ENCODE results near the gene RBMS3. TPM values are rescaled to one million over a fixed set of nuclear protein-coding genes. Genes with fewer than 3 reads are reported as not detected.
A peak's percentile ranks its signal among the peaks of the same experiment; 100 is the strongest.
"Not testable (repeated sequence)": the region's sequence is repeated elsewhere in the genome, so short reads cannot be mapped to it uniquely, and the experiment has no call there.

Gene RBMS3
- total RNA-seq, 4 donors from 2014 or later, result 116 to 171 (median 152) TPM

DNA sequence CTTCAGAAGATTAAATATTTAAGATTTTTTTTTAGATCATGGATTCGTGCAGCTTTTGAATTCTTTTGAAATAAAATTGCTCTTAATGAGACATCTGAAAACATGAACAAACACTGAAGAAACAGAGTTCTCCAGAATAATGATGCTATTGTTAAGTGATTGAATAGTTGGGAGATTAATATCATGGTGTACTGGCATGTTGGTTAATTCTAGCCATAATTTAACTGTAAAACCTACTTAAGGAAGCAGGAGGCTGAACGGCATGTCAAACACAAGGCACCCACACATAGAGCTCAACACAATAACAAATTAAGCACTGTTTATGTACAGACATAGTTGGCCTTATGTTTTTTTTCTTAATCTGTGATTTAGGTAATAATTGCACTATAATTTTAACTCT lies 185.6 kb downstream of the RBMS3 start:
- H3K4me3 ChIP-seq (replicated peaks in 1 of 3), result no peak overlapping the region
- DNase-seq, result no peak
- WGBS, 2 donors, result 49 to 50% methylated on average over 2 of the region's 2 CpGs
- peaks cover 19 to 29% of the 10 kb centered on the region in 2 donors for H3K4me1 ChIP-seq
- no peaks in the 10 kb centered on the region for H3K36me3 ChIP-seq
- H3K27me3 ChIP-seq, result no peaks in the 10 kb centered on the region
- intact Hi-C loops (cut with DNase I), result no loop called here
- no peaks in the 10 kb centered on the region for H3K9me3 ChIP-seq
- TF ChIP-seq, protein P1, sequence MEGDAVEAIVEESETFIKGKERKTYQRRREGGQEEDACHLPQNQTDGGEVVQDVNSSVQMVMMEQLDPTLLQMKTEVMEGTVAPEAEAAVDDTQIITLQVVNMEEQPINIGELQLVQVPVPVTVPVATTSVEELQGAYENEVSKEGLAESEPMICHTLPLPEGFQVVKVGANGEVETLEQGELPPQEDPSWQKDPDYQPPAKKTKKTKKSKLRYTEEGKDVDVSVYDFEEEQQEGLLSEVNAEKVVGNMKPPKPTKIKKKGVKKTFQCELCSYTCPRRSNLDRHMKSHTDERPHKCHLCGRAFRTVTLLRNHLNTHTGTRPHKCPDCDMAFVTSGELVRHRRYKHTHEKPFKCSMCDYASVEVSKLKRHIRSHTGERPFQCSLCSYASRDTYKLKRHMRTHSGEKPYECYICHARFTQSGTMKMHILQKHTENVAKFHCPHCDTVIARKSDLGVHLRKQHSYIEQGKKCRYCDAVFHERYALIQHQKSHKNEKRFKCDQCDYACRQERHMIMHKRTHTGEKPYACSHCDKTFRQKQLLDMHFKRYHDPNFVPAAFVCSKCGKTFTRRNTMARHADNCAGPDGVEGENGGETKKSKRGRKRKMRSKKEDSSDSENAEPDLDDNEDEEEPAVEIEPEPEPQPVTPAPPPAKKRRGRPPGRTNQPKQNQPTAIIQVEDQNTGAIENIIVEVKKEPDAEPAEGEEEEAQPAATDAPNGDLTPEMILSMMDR (IDR thresholded peaks at IDR 0.05), result no peak
- TF ChIP-seq POLR2A (IDR thresholded peaks at IDR 0.05), result no peak
- H3K27ac ChIP-seq, result peak overlapping the region; percentile 19 to 65 (median 60)

DNA sequence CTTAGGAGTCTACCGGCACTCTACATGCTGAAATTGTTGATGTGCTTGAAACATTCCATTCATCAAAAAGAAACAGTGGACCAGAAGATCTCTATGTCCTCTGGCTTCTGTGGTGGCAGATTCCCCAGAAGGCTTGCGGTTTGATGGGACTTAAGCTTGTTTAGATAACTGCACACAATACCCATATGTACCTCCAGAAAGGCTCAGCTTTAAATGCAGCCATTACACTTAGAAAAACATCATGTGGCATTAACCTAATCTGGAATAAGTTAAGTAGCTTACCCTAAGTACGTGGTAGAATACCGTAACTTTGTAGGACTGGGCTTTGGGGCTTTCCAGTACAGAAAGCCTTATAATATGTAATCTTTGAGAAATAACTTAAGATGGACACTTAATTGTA lies 187.3 kb downstream of the RBMS3 start:
- intact Hi-C loops (cut with DNase I), result no loop called here
- Histone ChIP-seq H3K27ac (no peak overlapping the region), H3K4me1 (peaks cover 19 to 29% of the 10 kb centered on the region in 2 donors), H3K27me3 (no peaks in the 10 kb centered on the region), H3K36me3 (no peaks in the 10 kb centered on the region), H3K4me3 (replicated peaks in 1 of 3) (no peak overlapping the region), H3K9me3 (no peaks in the 10 kb centered on the region)
- TF ChIP-seq POLR2A (IDR thresholded peaks at IDR 0.05), result no peak
- TF ChIP-seq, protein P1 (IDR thresholded peaks at IDR 0.05), result no peak
- WGBS, 2 donors, result 96 to 99% methylated on average over 4 of the region's 4 CpGs
- DNase-seq, result no peak

DNA sequence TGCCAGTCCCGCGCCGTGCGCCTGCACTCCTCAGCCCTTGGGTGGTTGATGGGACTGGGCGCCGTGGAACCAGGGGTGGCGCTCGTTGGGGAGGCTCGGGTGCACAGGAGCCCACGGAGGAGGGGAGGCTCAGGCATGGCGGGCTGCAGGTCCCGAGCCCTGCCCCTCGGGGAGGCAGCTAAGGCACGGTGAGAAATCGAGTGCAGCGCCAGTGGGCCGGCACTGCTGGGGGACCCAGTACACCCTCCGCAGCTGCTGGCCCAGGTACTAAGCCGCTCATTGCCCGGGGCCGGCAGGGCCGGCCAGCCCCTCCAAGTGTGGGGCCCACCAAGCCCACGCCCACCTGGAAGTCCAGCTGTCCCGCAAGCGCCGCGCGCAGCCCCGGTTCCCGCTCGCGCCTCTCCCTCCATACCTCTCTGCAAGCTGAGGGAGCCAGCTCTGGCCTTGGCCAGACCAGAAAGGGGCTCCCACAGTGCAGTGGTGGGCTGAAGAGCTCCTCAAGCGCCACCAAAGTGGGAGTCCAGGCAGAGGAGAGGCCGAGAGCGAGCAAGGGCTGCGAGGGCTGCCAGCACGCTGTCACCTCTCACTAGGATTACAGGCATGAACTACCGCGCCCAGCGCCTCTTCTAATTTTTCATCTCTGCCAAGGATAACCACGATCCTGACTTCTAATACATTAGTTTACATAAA lies 192.8 kb downstream of the RBMS3 start:
- Histone ChIP-seq H3K27ac (peak overlapping the region in 1 of 3 donors; percentile 17), H3K4me1 (peaks cover 14 to 28% of the 10 kb centered on the region in 2 donors)
- H3K36me3 ChIP-seq; H3K4me3 ChIP-seq (replicated peaks in 1 of 3); H3K9me3 ChIP-seq; intact Hi-C loops (cut with DNase I); H3K27me3 ChIP-seq; DNase-seq: not testable (repeated sequence)
- WGBS, 2 donors, result 89 to 98% methylated on average over 29 to 36 of the region's 41 CpGs

DNA sequence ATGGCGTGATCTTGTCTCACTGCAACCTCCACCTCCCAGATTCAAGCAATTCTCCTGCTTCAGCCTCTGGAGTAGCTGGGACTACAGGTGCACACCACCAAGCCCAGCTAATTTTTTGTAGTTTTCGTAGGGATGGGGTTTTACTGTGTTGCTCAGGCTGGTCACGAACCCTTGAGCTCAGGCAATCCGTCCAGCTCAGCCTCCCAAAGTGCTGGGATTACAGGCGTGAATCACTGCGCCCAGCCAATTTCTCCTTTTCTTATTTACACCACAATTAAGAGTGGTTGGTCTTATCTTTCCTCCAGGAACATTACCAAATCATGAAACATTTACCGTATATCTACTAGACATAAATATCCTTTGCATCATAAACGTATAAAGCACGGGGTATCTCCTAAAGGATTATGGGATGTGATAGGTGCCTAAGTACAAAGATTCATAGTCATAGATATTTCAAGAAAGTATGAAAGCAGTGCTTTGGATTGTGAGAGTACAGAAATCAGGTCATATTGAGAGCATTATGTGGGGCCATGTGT lies 194.5 kb downstream of the RBMS3 start:
- Histone ChIP-seq H3K36me3 (no peaks in the 10 kb centered on the region), H3K4me3 (replicated peaks in 1 of 3) (no peak overlapping the region), H3K27ac (peak overlapping the region; percentile 17 to 44 (median 28)), H3K27me3 (no peaks in the 10 kb centered on the region), H3K4me1 (peaks cover 12 to 23% of the 10 kb centered on the region in 2 donors), H3K9me3 (no peaks in the 10 kb centered on the region)
- 91 to 92% methylated on average over 9 of the region's 9 CpGs for WGBS, 2 donors
- no peak for DNase-seq
- TF ChIP-seq, protein P1 (IDR thresholded peaks at IDR 0.05), result no peak
- no peak for TF ChIP-seq POLR2A (IDR thresholded peaks at IDR 0.05)
- intact Hi-C loops (cut with DNase I), result no loop called here

DNA sequence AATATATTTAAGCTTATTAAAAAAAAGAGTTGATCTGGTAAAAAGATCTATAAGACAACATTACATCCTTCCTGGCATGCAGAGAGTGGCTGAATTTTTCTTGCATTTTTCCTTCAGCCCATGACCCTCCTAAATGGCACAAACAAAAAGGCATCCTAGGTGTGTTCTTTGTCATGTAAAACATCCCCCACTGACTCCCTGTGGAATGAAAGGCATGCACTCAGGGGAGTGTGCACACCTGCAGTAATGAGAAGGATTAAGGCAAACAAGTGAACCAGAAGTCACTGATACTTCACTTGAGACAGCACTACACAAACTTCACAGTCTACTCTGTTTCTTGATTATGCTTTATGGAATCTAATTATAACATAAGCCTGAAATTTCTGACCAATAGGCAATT lies 195.0 kb downstream of the RBMS3 start:
- peak overlapping the region; percentile 17 to 56 (median 55) for H3K27ac ChIP-seq
- DNase-seq, result peak; percentile 38 to 47
- H3K4me1 ChIP-seq, result peaks cover 12 to 24% of the 10 kb centered on the region in 2 donors
- H3K4me3 ChIP-seq (replicated peaks in 1 of 3), result no peak overlapping the region
- intact Hi-C loops (cut with DNase I), result no loop called here
- no peaks in the 10 kb centered on the region for H3K27me3 ChIP-seq
- no peaks in the 10 kb centered on the region for H3K36me3 ChIP-seq
- TF ChIP-seq POLR2A (IDR thresholded peaks at IDR 0.05), result no peak
- TF ChIP-seq, protein P1 (IDR thresholded peaks at IDR 0.05), result no peak
- H3K9me3 ChIP-seq, result no peaks in the 10 kb centered on the region

Data from thyroid gland (tissue), 4 donors.